Fibroblast of lung (primary cell): ENCODE results near the gene ADH5. TPM values are rescaled to one million over a fixed set of nuclear protein-coding genes. Genes with fewer than 3 reads are reported as not detected.
"Not testable (repeated sequence)": the region's sequence is repeated elsewhere in the genome, so short reads cannot be mapped to it uniquely, and the experiment has no call there.

Experiments used
- DNase-seq, 2 donors: peaks; one replicate each; pipeline versions ENCODE4 v3.0.0 to v3.0.0-alpha.2; 2010; ENCODE audit warnings: low read depth in 2 of 2
- H2AFZ ChIP-seq: 2 replicates; pipeline ENCODE4 v1.5.1; 2012; ENCODE audit warnings: low read length, control low read depth, inconsistent platforms
- H3K27ac ChIP-seq: 2 replicates; pipeline ENCODE4 v1.5.1; 2011; ENCODE audit warnings: low read length, control low read depth; ENCODE audit not compliant: insufficient read depth
- H3K27me3 ChIP-seq: 2 replicates; pipeline ENCODE4 v1.5.1; 2011; ENCODE audit warnings: mild to moderate bottlenecking, low read length; ENCODE audit not compliant: control insufficient read depth, insufficient read depth
- H3K36me3 ChIP-seq: 2 replicates; pipeline ENCODE4 v1.5.1; 2011; ENCODE audit warnings: low read length; ENCODE audit not compliant: control insufficient read depth, insufficient read depth
- H3K4me1 ChIP-seq: 2 replicates; pipeline ENCODE4 v1.5.1; 2011; ENCODE audit warnings: low read length; ENCODE audit not compliant: control insufficient read depth, insufficient read depth; ENCODE audit errors: extremely low read depth
- H3K4me2 ChIP-seq: 2 replicates; pipeline ENCODE4 v1.5.1; 2011; ENCODE audit warnings: low read length, control low read depth; ENCODE audit not compliant: insufficient read depth; ENCODE audit errors: extremely low read depth
- H3K4me3 ChIP-seq, 4 experiments: fragments of 200-600 bp in 1 of 4; sonication (generic) in 1 of 4; replicated peaks in 1 of 4; 2 replicates each; pipeline ENCODE4 v1.5.1; 2011 to 2016; ENCODE audit warnings: low read length in 4 of 4, low read depth in 3 of 4, mild to moderate bottlenecking in 3 of 4, control low read depth in 2 of 4, inconsistent platforms in 1 of 4, mixed read lengths in 1 of 4; ENCODE audit not compliant: insufficient read depth in 1 of 4; ENCODE audit errors: control extremely low read depth in 1 of 4
- H3K79me2 ChIP-seq: 2 replicates; pipeline ENCODE4 v1.5.1; 2012; ENCODE audit warnings: mild to moderate bottlenecking, low read length, inconsistent platforms; ENCODE audit not compliant: control insufficient read depth, insufficient read depth
- H3K9ac ChIP-seq: 2 replicates; pipeline ENCODE4 v1.5.1; 2011; ENCODE audit warnings: mild to moderate bottlenecking, low read length, control low read depth; ENCODE audit not compliant: insufficient read depth
- H3K9me3 ChIP-seq: 2 replicates; pipeline ENCODE4 v1.5.1; 2012; ENCODE audit warnings: low read depth, low read length; ENCODE audit not compliant: control insufficient read depth, insufficient read depth
- H4K20me1 ChIP-seq: 2 replicates; pipeline ENCODE4 v1.5.1; 2011; ENCODE audit warnings: low read length; ENCODE audit not compliant: control insufficient read depth, insufficient read depth; ENCODE audit errors: extremely low read depth
- CTCF ChIP-seq, 2 donors: IDR thresholded peaks in 1 of 2; conservative IDR thresholded peaks in 1 of 2; 1 replicate in 1 of 2; 2 replicates in 1 of 2; pipeline ENCODE4 v1.5.1; 2011 to 2012; ENCODE audit warnings: low read length in 2 of 2, control low read depth in 1 of 2, inconsistent platforms in 1 of 2, low read depth in 1 of 2, mild to moderate bottlenecking in 1 of 2
- EZH2 ChIP-seq: IDR thresholded peaks from 2 replicates; pipeline ENCODE4 v1.5.1; 2012; ENCODE audit warnings: low read length, control low read depth, mild to moderate bottlenecking; ENCODE audit errors: missing control alignments
- polyA plus RNA-seq, 2 donors: library from polyadenylated mRNA; depleted of rRNA in 1 of 2; stranded (reverse) in 1 of 2; unstranded in 1 of 2; fragments of >200 nt; gene quantifications; 2 replicates each; pipeline ENCODE4 v1.2.1, GENCODE V29; 2011 to 2012; ENCODE audit warnings: missing spikeins in 1 of 2
- total RNA-seq: library from RNA; depleted of rRNA; stranded (reverse); fragments of >200 nt; gene quantifications from 2 replicates; pipeline ENCODE4 v1.2.1, GENCODE V29; 2014

Gene ADH5
- total and polyA plus RNA-seq, 2 donors (not counting 1 experiment from before 2014, with no cell fraction given) = 307 to 504 TPM

GRCh38 chr4:99071159-99071558 is 17.4 kb downstream of the ADH5 start:
- no peak for DNase-seq
- H3K27ac ChIP-seq = no peak overlapping the region
- no peaks in the 10 kb centered on the region for H4K20me1 ChIP-seq
- TF ChIP-seq CTCF (conservative IDR thresholded peaks at IDR 0.05 in 1 of 2, IDR thresholded peaks at IDR 0.05 in 1 of 2; ENCODE audit: low read depth in 1 of 2, low read length in 2 of 2) (no peak), EZH2 (no peak)
- H3K4me3 ChIP-seq = no peak overlapping the region
- H3K36me3 ChIP-seq = peaks cover 20% of the 10 kb centered on the region
- H2AFZ ChIP-seq = no peak overlapping the region
- H3K79me2 ChIP-seq = peaks cover 2% of the 10 kb centered on the region
- H3K27me3 ChIP-seq = no peaks in the 10 kb centered on the region
- H3K9ac ChIP-seq = no peak overlapping the region
- no peaks in the 10 kb centered on the region for H3K4me1 ChIP-seq
- no peak overlapping the region for H3K4me2 ChIP-seq
- H3K9me3 ChIP-seq = no peaks in the 10 kb centered on the region

DNA sequence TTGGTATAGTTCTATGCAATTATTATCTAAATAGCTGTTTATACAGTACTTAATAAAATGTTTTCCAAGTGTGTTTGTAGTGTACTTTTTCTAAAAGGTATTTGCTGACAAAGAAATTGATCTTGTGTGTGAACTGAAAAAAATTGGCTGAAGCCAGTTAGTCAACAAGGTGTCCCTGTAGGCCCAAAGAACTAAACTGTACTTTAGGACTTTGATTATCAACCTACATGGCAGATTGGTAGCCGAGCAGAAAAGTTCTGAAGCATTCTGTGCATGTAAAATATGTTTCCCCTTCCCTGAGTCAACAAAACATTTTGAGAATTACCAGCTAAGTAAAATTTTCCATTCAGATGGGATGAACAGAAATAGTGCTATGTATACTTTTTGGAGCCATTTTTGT is 21.0 kb downstream of the ADH5 start:
- no peak overlapping the region for H3K4me3 ChIP-seq
- H3K9me3 ChIP-seq = no peaks in the 10 kb centered on the region
- H4K20me1 ChIP-seq = no peaks in the 10 kb centered on the region
- no peak for TF ChIP-seq CTCF (conservative IDR thresholded peaks at IDR 0.05 in 1 of 2, IDR thresholded peaks at IDR 0.05 in 1 of 2; ENCODE audit: low read depth in 1 of 2, low read length in 2 of 2)
- no peak for TF ChIP-seq EZH2
- peaks cover 6% of the 10 kb centered on the region for H3K36me3 ChIP-seq
- no peak for DNase-seq
- H2AFZ ChIP-seq = no peak overlapping the region
- no peak overlapping the region for H3K27ac ChIP-seq
- H3K79me2 ChIP-seq = no peaks in the 10 kb centered on the region
- H3K4me2 ChIP-seq = no peak overlapping the region
- no peaks in the 10 kb centered on the region for H3K4me1 ChIP-seq
- H3K9ac ChIP-seq = no peak overlapping the region
- no peaks in the 10 kb centered on the region for H3K27me3 ChIP-seq

GRCh38 chr4:99065521-99065920 is 23.1 kb downstream of the ADH5 start:
- not testable (repeated sequence) for H3K9ac ChIP-seq

GRCh38 chr4:99062120-99062519 is 26.5 kb downstream of the ADH5 start:
- H2AFZ ChIP-seq = no peak overlapping the region
- H3K36me3 ChIP-seq = peaks cover 4% of the 10 kb centered on the region
- H3K79me2 ChIP-seq = no peaks in the 10 kb centered on the region
- no peaks in the 10 kb centered on the region for H3K27me3 ChIP-seq
- H3K4me1 ChIP-seq = peaks cover 4% of the 10 kb centered on the region
- no peak overlapping the region for H3K9ac ChIP-seq
- no peak overlapping the region for H3K27ac ChIP-seq
- no peak overlapping the region for H3K4me2 ChIP-seq
- no peaks in the 10 kb centered on the region for H3K9me3 ChIP-seq
- H4K20me1 ChIP-seq = no peaks in the 10 kb centered on the region
- no peak for TF ChIP-seq EZH2
- TF ChIP-seq CTCF (conservative IDR thresholded peaks at IDR 0.05 in 1 of 2, IDR thresholded peaks at IDR 0.05 in 1 of 2; ENCODE audit: low read depth in 1 of 2, low read length in 2 of 2) = no peak
- no peak overlapping the region for H3K4me3 ChIP-seq
- DNase-seq = peak in 1 of 2 donors; percentile 15

More at GRCh38 chr4:99065521-99065920, 23.1 kb downstream of the ADH5 start:
- not testable (repeated sequence) for DNase-seq, H3K4me3 ChIP-seq, H3K27ac ChIP-seq, H3K4me1 ChIP-seq, H3K27me3 ChIP-seq, H4K20me1 ChIP-seq, H2AFZ ChIP-seq, H3K36me3 ChIP-seq, H3K79me2 ChIP-seq, H3K4me2 ChIP-seq, H3K9me3 ChIP-seq
